IMR-90 (cell line): ENCODE measurements around the gene TBC1D22A. TPM values are rescaled to one million over a fixed set of nuclear protein-coding genes. Genes with fewer than 3 reads are reported as not detected.

ENCODE experiments used
- ATAC-seq: fragments of 200-7000 bp; cut with Tn5 transposase; 2 replicates; pipeline ENCODE4 v1.9.1; 2020; ENCODE audit warnings: low read depth, mild to moderate bottlenecking, moderate library complexity
- BruUV-seq: library from RNA; stranded (reverse); fragments of 400-500 nt; replicated peaks from 2 replicates; lab custom pipeline; 2021; lab: Mats Ljungman, UMichigan
- CTCF ChIA-PET: fragments of 300-600 bp; formaldehyde crosslinking; extraction: SDS; loops from one replicate; lab custom pipeline; 2021; ENCODE audit warnings: antibody characterized with exemption; lab: Yijun Ruan, JAX
- POLR2A ChIA-PET: fragments of 300-600 bp; sonication (Branson Sonifier 250); formaldehyde crosslinking; loops from one replicate; lab custom pipeline; 2022; ENCODE audit warnings: antibody characterized with exemption; ENCODE audit not compliant: unreplicated experiment; lab: Charles Lee
- DNase-seq: peaks from one replicate; pipeline ENCODE4 v3.0.0; 2013
- H2AFZ ChIP-seq: replicated peaks from 2 replicates; pipeline ENCODE3; 2013; ENCODE audit warnings: low read length, mild to moderate bottlenecking; ENCODE audit not compliant: poor library complexity
- H2AK5ac ChIP-seq: 2 replicates; pipeline ENCODE4 v1.6.1; 2013; ENCODE audit warnings: low read depth, low read length, inconsistent platforms
- H2AK9ac ChIP-seq: replicated peaks from 2 replicates; pipeline ENCODE3; 2013; ENCODE audit warnings: mild to moderate bottlenecking, low read depth, low read length, moderate library complexity; ENCODE audit not compliant: poor library complexity
- H2BK120ac ChIP-seq: 2 replicates; pipeline ENCODE4 v1.6.1; 2013; ENCODE audit warnings: low read depth, low read length, inconsistent platforms
- H2BK15ac ChIP-seq: 3 replicates; pipeline ENCODE4 v1.6.1; 2013; ENCODE audit warnings: low read depth, low read length, inconsistent platforms
- H2BK20ac ChIP-seq: 2 replicates; pipeline ENCODE4 v1.6.1; 2013; ENCODE audit warnings: low read depth, mild to moderate bottlenecking, inconsistent platforms, low read length, moderate library complexity
- H2BK5ac ChIP-seq: 2 replicates; pipeline ENCODE4 v1.6.1; 2013; ENCODE audit warnings: mild to moderate bottlenecking, low read depth, low read length, inconsistent platforms; ENCODE audit not compliant: poor library complexity, severe bottlenecking
- H3K14ac ChIP-seq: replicated peaks from 2 replicates; pipeline ENCODE4 v1.6.1; 2013; ENCODE audit warnings: low read depth, low read length, inconsistent platforms
- H3K18ac ChIP-seq: 2 replicates; pipeline ENCODE4 v1.6.1; 2013; ENCODE audit warnings: low read depth, low read length, control low read depth
- H3K23ac ChIP-seq: 2 replicates; pipeline ENCODE4 v1.6.1; 2013; ENCODE audit warnings: low read depth, low read length, inconsistent platforms
- H3K27ac ChIP-seq: 2 replicates; pipeline ENCODE4 v1.5.1; 2013; ENCODE audit warnings: mild to moderate bottlenecking, control low read depth, low read length; ENCODE audit not compliant: insufficient read depth
- H3K27me3 ChIP-seq: 2 replicates; pipeline ENCODE4 v1.6.1; 2013; ENCODE audit warnings: low read length; ENCODE audit not compliant: control insufficient read depth, insufficient read depth
- H3K36me3 ChIP-seq: 2 replicates; pipeline ENCODE4 v1.6.1; 2013; ENCODE audit warnings: low read length, mixed read lengths; ENCODE audit not compliant: control insufficient read depth, insufficient read depth
- H3K4ac ChIP-seq: 2 replicates; pipeline ENCODE4 v1.6.1; 2013; ENCODE audit warnings: low read depth, low read length, inconsistent platforms
- H3K4me1 ChIP-seq: 2 replicates; pipeline ENCODE4 v1.6.1; 2013; ENCODE audit warnings: low read length, mixed read lengths; ENCODE audit not compliant: control insufficient read depth, insufficient read depth
- H3K4me2 ChIP-seq: 2 replicates; pipeline ENCODE4 v1.6.1; 2013; ENCODE audit warnings: low read depth, mild to moderate bottlenecking, control low read depth, low read length, moderate library complexity
- H3K4me3 ChIP-seq: 2 replicates; pipeline ENCODE4 v1.5.1; 2013; ENCODE audit warnings: low read depth, mild to moderate bottlenecking, control low read depth, low read length, moderate library complexity; ENCODE audit not compliant: insufficient read depth
- H3K56ac ChIP-seq: 2 replicates; pipeline ENCODE4 v1.6.1; 2013; ENCODE audit warnings: low read length, inconsistent platforms; ENCODE audit not compliant: insufficient read depth; ENCODE audit errors: extremely low read depth
- H3K79me1 ChIP-seq, 2 experiments: 2 replicates each; pipeline ENCODE4 v1.6.1; 2013; ENCODE audit warnings: low read length in 2 of 2, inconsistent platforms in 1 of 2, low read depth in 1 of 2
- H3K9ac ChIP-seq: 2 replicates; pipeline ENCODE4 v1.6.1; 2013; ENCODE audit warnings: low read depth, low read length, control low read depth
- H3K9me1 ChIP-seq: 2 replicates; pipeline ENCODE4 v1.6.1; 2013; ENCODE audit warnings: low read length, inconsistent platforms; ENCODE audit not compliant: insufficient read depth
- H3K9me3 ChIP-seq: 2 replicates; pipeline ENCODE4 v1.6.1; 2013; ENCODE audit warnings: low read length; ENCODE audit not compliant: control insufficient read depth, insufficient read depth
- H4K20me1 ChIP-seq: 2 replicates; pipeline ENCODE4 v1.6.1; 2013; ENCODE audit warnings: low read length, inconsistent platforms; ENCODE audit not compliant: insufficient read depth
- H4K5ac ChIP-seq: 2 replicates; pipeline ENCODE4 v1.6.1; 2013; ENCODE audit warnings: mild to moderate bottlenecking, low read depth, low read length, control low read depth
- H4K8ac ChIP-seq, 2 experiments: 2 replicates each; pipeline ENCODE4 v1.6.1; 2013; ENCODE audit warnings: low read depth in 2 of 2, low read length in 2 of 2, control low read depth in 1 of 2, inconsistent platforms in 1 of 2
- H4K91ac ChIP-seq: 2 replicates; pipeline ENCODE4 v1.6.1; 2013; ENCODE audit warnings: low read depth, low read length, inconsistent platforms; ENCODE audit not compliant: insufficient read depth
- BHLHE40 ChIP-seq: fragments of 150-350 bp; IDR thresholded peaks from 2 replicates; pipeline ENCODE4 v1.6.1; 2016; ENCODE audit warnings: mild to moderate bottlenecking, low read depth, low read length
- CEBPB ChIP-seq: IDR thresholded peaks from 2 replicates; pipeline ENCODE4 v1.6.1; 2012; ENCODE audit warnings: low read depth, low read length, improper control_type of control experiment
- ELK1 ChIP-seq: fragments of 150-350 bp; IDR thresholded peaks from 2 replicates; pipeline ENCODE4 v1.6.1; 2016; ENCODE audit warnings: low read depth, mild to moderate bottlenecking, low read length, moderate library complexity, borderline replicate concordance
- FOS ChIP-seq: fragments of 150-350 bp; IDR thresholded peaks from 2 replicates; pipeline ENCODE4 v1.6.1; 2016; ENCODE audit warnings: low read depth, low read length
- MAFK ChIP-seq: IDR thresholded peaks from 2 replicates; pipeline ENCODE4 v1.6.1; 2012; ENCODE audit warnings: low read depth, low read length, improper control_type of control experiment
- MAZ ChIP-seq: IDR thresholded peaks from 2 replicates; pipeline ENCODE4 v1.6.1; 2012; ENCODE audit warnings: low read depth, mild to moderate bottlenecking, low read length, improper control_type of control experiment, moderate library complexity, borderline replicate concordance
- MXI1 ChIP-seq: IDR thresholded peaks from 2 replicates; pipeline ENCODE4 v1.6.1; 2012; ENCODE audit warnings: low read depth, mild to moderate bottlenecking, low read length, moderate library complexity, borderline replicate concordance
- POLR2A ChIP-seq: IDR thresholded peaks from 2 replicates; pipeline ENCODE4 v1.6.1; 2012; ENCODE audit warnings: mild to moderate bottlenecking, low read depth, low read length
- RAD21 ChIP-seq: IDR thresholded peaks from 2 replicates; pipeline ENCODE4 v1.6.1; 2012; ENCODE audit warnings: low read length, improper control_type of control experiment
- RCOR1 ChIP-seq: IDR thresholded peaks from 2 replicates; pipeline ENCODE4 v1.6.1; 2012; ENCODE audit warnings: mild to moderate bottlenecking, low read length, improper control_type of control experiment; ENCODE audit not compliant: insufficient replicate concordance
- RFX5 ChIP-seq: IDR thresholded peaks from 2 replicates; pipeline ENCODE4 v1.8.0; 2012; ENCODE audit warnings: low read depth, mild to moderate bottlenecking, low read length, moderate library complexity
- SMC3 ChIP-seq: fragments of 150-350 bp; IDR thresholded peaks from 2 replicates; pipeline ENCODE4 v1.6.1; 2016; ENCODE audit warnings: low read depth, mild to moderate bottlenecking, antibody characterized with exemption, low read length, moderate library complexity
- WGBS, 2 experiments: methylation state at CpG; one replicate each; pipeline versions ENCODE4 v1.1.5 to v1.1.7; 2013; ENCODE audit warnings: missing lambda C conversion rate in 2 of 2; ENCODE audit not compliant: insufficient read length in 1 of 2; ENCODE audit errors: extremely low coverage in 2 of 2; 5-methylcytosine and 5-hydroxymethylcytosine counted together
- dilution Hi-C: fragments of 300-500 bp; cut with HindIII; formaldehyde crosslinking; loops from one replicate; pipeline ENCODE4 v1.14.3; 2018; ENCODE audit warnings: low sequenced_read_pairs; ENCODE audit not compliant: unreplicated experiment
- in situ Hi-C: fragments of 300-500 bp; cut with MboI; formaldehyde crosslinking; loops from 3 replicates; pipeline ENCODE4 v1.14.3; 2019; ENCODE audit warnings: low sequenced_read_pairs, inconsistent platforms, mixed read lengths
- intact Hi-C: fragments of 100-400 bp; cut with micrococcal nuclease; formaldehyde crosslinking; loops from 2 replicates; pipeline ENCODE4 v1.10.0; 2022
- polyA plus RNA-seq, 3 experiments: library from polyadenylated mRNA; depleted of rRNA; stranded (reverse); fragments of >200 nt; gene quantifications; 2 replicates each; pipeline ENCODE4 v1.2.3, GENCODE V29; 2012; ENCODE audit warnings: low replicate concordance in 1 of 3
- total RNA-seq: library from RNA; depleted of rRNA; stranded (reverse); fragments of >200 nt; gene quantifications from 2 replicates; pipeline ENCODE4 v1.2.3, GENCODE V29; 2012
- TF ChIP-seq, protein P1 (sequence below): conservative IDR thresholded peaks from 2 replicates; pipeline ENCODE4 v1.5.1; 2012; ENCODE audit warnings: mild to moderate bottlenecking, low read depth, low read length, improper control_type of control experiment
- TF ChIP-seq, protein P2 (sequence below): fragments of 150-350 bp; IDR thresholded peaks from 2 replicates; pipeline ENCODE4 v1.6.1; 2017; ENCODE audit warnings: mild to moderate bottlenecking, antibody characterized with exemption, low read length, low read depth

Gene TBC1D22A
- total and polyA plus RNA-seq, 2 of the 4 experiments (the other 2 are of a cell fraction): 9.0 to 16.7 TPM

DNA sequence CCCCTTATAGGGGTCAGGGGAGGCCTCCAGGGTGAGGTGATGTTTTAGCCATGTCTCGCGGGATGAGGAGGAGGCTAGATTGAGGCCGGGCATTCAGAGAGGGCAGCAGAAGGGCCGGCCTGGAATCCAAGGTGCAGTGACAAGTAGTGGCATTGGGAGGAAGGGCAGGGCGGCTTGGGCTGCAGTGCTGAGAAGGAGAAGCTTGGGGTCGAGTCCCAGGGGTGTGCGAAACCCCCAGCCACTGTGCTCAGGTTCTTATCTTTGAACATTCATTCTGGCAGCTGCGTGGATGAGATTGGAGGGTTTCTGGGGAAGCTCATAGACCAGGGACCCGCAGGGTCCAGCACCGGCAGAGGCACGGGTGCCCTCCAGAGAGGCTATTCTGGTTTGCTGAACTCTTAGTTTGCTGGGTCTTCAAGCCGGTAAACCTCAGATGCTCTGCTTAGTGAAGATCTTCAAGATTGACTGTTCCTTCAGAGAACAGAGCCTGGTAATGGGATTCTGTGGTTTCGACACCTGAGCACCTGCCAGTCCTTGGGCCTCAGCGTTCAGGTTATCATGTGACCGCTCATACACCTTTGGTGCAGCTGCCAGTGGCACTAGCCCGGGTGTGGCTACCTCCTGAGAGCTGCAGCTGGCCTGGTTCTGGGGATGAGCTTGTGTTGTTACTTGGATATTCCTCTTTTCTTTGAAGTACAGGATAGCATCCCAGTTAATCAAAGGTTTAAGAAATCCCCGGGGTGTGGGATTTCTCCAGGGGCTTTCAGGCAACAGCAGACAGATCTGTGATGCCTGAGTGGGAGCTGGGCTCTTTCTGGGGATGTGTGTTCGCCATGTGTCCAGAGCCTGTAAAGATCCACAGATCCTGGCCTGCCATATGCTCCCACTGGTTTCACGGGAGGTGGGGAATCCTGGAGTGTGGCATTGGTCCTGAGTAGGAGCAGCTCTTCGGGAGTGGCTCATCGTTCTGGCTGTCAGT, 152.8 kb downstream of the TBC1D22A start:
- Histone ChIP-seq H3K27ac (no peak overlapping the region), H3K56ac (no peak overlapping the region), H4K20me1 (peaks cover 8% of the 10 kb centered on the region), H3K27me3 (no peaks in the 10 kb centered on the region), H3K9me1 (peaks cover 14% of the 10 kb centered on the region), H2BK20ac (no peak overlapping the region), H3K9me3 (no peaks in the 10 kb centered on the region), H3K14ac (no peak overlapping the region), H2BK5ac (no peak overlapping the region), H3K9ac (no peak overlapping the region), H2AFZ (no peak overlapping the region), H4K91ac (no peak overlapping the region), H4K8ac (no peak overlapping the region), H3K79me1 (peaks cover 4 to 6% of the 10 kb centered on the region in 2 experiments; a peak in 2 of 4 replicates), H4K5ac (no peak overlapping the region), H3K4me1 (no peaks in the 10 kb centered on the region), H3K4me2 (no peak overlapping the region), H3K36me3 (peaks cover 11% of the 10 kb centered on the region), H2AK9ac (no peak overlapping the region), H3K4ac (no peak overlapping the region), H3K18ac (no peak overlapping the region), H3K23ac (no peak overlapping the region), H2BK120ac (no peak overlapping the region), H2BK15ac (no peak overlapping the region), H2AK5ac (no peak overlapping the region), H3K4me3 (no peak overlapping the region)
- dilution Hi-C loops (no loop called here), intact Hi-C loops (no loop called here), in situ Hi-C loops (no loop called here)
- BruUV-seq: no TSS peak
- no peak for ATAC-seq
- no peak for DNase-seq
- ChIA-PET CTCF (no interaction called here), POLR2A (no interaction called here)
- 92% methylated on average over 4 of the region's 21 CpGs; no CpG with 5 or more reads in 1 of the 2 experiments for WGBS, 2 experiments
- no peak for TF ChIP-seq ELK1
- TF ChIP-seq POLR2A: no peak
- TF ChIP-seq CEBPB: no peak
- no peak for TF ChIP-seq RCOR1
- TF ChIP-seq MAFK: no peak
- no peak for TF ChIP-seq MXI1
- TF ChIP-seq SMC3: no peak
- TF ChIP-seq, protein P1, sequence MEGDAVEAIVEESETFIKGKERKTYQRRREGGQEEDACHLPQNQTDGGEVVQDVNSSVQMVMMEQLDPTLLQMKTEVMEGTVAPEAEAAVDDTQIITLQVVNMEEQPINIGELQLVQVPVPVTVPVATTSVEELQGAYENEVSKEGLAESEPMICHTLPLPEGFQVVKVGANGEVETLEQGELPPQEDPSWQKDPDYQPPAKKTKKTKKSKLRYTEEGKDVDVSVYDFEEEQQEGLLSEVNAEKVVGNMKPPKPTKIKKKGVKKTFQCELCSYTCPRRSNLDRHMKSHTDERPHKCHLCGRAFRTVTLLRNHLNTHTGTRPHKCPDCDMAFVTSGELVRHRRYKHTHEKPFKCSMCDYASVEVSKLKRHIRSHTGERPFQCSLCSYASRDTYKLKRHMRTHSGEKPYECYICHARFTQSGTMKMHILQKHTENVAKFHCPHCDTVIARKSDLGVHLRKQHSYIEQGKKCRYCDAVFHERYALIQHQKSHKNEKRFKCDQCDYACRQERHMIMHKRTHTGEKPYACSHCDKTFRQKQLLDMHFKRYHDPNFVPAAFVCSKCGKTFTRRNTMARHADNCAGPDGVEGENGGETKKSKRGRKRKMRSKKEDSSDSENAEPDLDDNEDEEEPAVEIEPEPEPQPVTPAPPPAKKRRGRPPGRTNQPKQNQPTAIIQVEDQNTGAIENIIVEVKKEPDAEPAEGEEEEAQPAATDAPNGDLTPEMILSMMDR: no peak
- no peak for TF ChIP-seq BHLHE40
- no peak for TF ChIP-seq RFX5
- no peak for TF ChIP-seq MAZ
- TF ChIP-seq FOS: no peak
- TF ChIP-seq, protein P2, sequence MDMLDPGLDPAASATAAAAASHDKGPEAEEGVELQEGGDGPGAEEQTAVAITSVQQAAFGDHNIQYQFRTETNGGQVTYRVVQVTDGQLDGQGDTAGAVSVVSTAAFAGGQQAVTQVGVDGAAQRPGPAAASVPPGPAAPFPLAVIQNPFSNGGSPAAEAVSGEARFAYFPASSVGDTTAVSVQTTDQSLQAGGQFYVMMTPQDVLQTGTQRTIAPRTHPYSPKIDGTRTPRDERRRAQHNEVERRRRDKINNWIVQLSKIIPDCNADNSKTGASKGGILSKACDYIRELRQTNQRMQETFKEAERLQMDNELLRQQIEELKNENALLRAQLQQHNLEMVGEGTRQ: no peak
- no peak for TF ChIP-seq RAD21
